ENCODE results near the gene DUS2. TPM values are rescaled to one million over a fixed set of nuclear protein-coding genes. Genes with fewer than 3 reads are reported as not detected.

DUS2 gene
- total and polyA plus RNA-seq, 7 donors, result 3.4 to 15.1 (median 9.5) TPM

DNA sequence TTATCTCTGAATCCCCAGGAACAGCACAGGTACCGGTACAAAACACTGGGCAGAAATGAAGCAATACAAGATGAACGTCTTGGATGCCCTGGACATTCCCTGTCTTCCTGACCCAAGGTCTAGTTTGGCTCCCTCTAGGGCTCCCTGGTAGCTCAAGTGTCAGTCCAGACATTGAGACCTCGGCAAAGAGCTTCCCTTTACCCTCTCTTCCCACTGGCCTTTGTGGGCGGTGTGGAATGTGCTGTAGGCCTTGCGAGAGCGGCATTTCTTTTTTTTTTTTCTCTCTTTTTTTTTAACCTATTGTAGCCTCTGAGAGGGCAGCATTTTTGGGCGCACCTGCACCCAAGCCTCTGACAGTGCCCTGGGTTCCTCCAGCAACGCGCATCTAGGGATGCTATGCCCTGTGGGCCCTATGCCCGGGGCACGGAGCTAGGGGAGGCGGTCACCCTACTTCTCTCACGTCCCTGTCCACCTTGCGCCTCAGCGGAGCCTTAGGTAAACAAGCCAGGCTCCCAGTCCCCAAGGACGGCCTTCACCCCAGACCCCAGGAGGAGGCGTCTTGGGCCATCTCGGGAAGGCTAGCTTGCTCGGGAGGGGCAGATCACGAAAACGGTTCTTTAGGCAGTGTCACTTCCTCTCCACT, 60.9 kb downstream of the DUS2 start:
- Histone ChIP-seq H3K36me3 (ENCODE audit: insufficient read depth in 1 of 2, low read depth in 1 of 2) (no peaks in the 10 kb centered on the region), H3K4me1 (peaks cover 50% of the 10 kb centered on the region), H3K27me3 (ENCODE audit: insufficient read depth in 3 of 3, low read length in 2 of 3) (no peaks in the 10 kb centered on the region), H3K9me3 (no peaks in the 10 kb centered on the region), H3K4me3 (peak overlapping the region; percentile 87), H3K27ac (peak overlapping the region; percentile 90)
- 28 to 43% (median 38%) methylated on average over 21 of the region's 21 CpGs for WGBS, 3 donors
- TF ChIP-seq, protein P1, sequence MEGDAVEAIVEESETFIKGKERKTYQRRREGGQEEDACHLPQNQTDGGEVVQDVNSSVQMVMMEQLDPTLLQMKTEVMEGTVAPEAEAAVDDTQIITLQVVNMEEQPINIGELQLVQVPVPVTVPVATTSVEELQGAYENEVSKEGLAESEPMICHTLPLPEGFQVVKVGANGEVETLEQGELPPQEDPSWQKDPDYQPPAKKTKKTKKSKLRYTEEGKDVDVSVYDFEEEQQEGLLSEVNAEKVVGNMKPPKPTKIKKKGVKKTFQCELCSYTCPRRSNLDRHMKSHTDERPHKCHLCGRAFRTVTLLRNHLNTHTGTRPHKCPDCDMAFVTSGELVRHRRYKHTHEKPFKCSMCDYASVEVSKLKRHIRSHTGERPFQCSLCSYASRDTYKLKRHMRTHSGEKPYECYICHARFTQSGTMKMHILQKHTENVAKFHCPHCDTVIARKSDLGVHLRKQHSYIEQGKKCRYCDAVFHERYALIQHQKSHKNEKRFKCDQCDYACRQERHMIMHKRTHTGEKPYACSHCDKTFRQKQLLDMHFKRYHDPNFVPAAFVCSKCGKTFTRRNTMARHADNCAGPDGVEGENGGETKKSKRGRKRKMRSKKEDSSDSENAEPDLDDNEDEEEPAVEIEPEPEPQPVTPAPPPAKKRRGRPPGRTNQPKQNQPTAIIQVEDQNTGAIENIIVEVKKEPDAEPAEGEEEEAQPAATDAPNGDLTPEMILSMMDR (IDR thresholded peaks at IDR 0.05), result no peak
- DNase-seq (no peak), ATAC-seq (peak in 2 of 4 donors; percentile 0)
- intact Hi-C loops (cut with DNase I), result no loop called here

DNA sequence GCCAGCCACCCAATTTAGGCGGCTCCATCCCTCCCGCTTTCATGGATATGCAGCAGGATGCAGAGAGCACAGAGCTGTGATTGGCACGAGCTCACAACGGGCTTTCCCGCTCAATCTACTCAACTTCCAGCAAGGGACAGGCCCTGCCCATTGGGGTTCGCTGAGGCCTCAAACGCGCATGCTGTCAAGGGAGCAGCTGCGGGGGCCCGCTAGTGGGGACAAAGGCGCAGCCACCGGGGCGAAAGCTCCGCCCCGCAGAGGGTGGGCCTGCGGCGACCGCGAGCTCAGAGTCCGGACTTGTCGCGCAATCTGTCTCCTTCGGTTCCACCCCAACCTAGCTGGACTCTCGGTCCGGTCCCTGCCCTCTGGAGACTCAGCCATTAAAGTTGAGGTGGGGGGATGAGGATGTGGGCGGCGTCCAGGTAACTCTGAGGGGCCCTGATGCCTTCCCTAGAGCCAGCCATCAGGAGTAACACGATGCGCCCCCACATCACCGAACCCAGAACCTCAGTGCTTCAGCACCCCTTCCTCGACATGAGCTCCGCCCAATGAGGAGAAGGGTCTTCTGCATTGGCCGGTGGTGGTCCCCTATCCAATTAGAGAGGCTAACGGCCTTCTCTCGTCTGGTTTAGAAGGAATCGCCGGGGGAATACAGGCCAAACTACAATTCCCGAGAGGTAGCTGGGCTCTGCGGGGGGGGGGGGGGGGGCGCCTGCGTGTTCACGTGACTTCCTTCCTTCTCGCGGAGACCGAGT, 61.6 kb downstream of the DUS2 start:
- Histone ChIP-seq H3K27ac (peak overlapping the region; percentile 90), H3K9me3 (no peaks in the 10 kb centered on the region), H3K27me3 (ENCODE audit: insufficient read depth in 3 of 3, low read length in 2 of 3) (no peaks in the 10 kb centered on the region), H3K4me3 (peak overlapping the region; percentile 87), H3K36me3 (ENCODE audit: insufficient read depth in 1 of 2, low read depth in 1 of 2) (no peaks in the 10 kb centered on the region), H3K4me1 (peaks cover 53% of the 10 kb centered on the region)
- DNase-seq (peak; percentile 91 to 95), ATAC-seq (peak; percentile 70 to 80 (median 76))
- intact Hi-C loops (cut with DNase I), result no loop called here
- 1 to 2% (median 2%) methylated on average over 36 to 45 of the region's 45 CpGs for WGBS, 3 donors
- TF ChIP-seq, protein P1 (IDR thresholded peaks at IDR 0.05), result peak; percentile 17

GRCh38 chr16:68085259-68086071, 62.4 kb downstream of the DUS2 start, which contains the start of gene NFATC3:
Gene NFATC3, plus strand, starts transcription at chr16:68085370. Its CDS starts 312 bp downstream, at chr16:68085682.
- Histone ChIP-seq H3K9me3 (no peaks in the 10 kb centered on the region), H3K36me3 (ENCODE audit: insufficient read depth in 1 of 2, low read depth in 1 of 2) (no peaks in the 10 kb centered on the region), H3K27me3 (ENCODE audit: insufficient read depth in 3 of 3, low read length in 2 of 3) (no peaks in the 10 kb centered on the region), H3K4me3 (peak within 1 kb of the TSS; percentile 87), H3K27ac (peak within 1 kb of the TSS; percentile 90), H3K4me1 (peaks cover 51% of the 10 kb centered on the region)
- ATAC-seq (peak; percentile 85 to 91 (median 88)), DNase-seq (peak; percentile 100)
- intact Hi-C loops (cut with DNase I), result no loop called here
- 0 to 1% (median 0%) methylated on average over 70 to 104 of the region's 104 CpGs for WGBS, 3 donors
- TF ChIP-seq, protein P1 (IDR thresholded peaks at IDR 0.05), result peak; percentile 8

- Histone ChIP-seq H3K4me3 (peak overlapping the region; percentile 87), H3K4me1 (peaks cover 56% of the 10 kb centered on the region), H3K27me3 (ENCODE audit: insufficient read depth in 3 of 3, low read length in 2 of 3) (no peaks in the 10 kb centered on the region), H3K36me3 (ENCODE audit: insufficient read depth in 1 of 2, low read depth in 1 of 2) (no peaks in the 10 kb centered on the region), H3K9me3 (no peaks in the 10 kb centered on the region), H3K27ac (peak overlapping the region; percentile 90)
- TF ChIP-seq, protein P1 (IDR thresholded peaks at IDR 0.05), result no peak
- DNase-seq, result no peak
- WGBS, 3 donors, result 0 to 1% (median 0%) methylated on average over 6 of the region's 6 CpGs
- intact Hi-C loops (cut with DNase I), result no loop called here
- ATAC-seq, result peak in 2 of 4 donors; percentile 26 to 38
Measured at GRCh38 chr16:68086336-68086841, 63.3 kb downstream of the DUS2 start.

Measured in psoas muscle (tissue), 8 donors.